Loucy (cell line): ENCODE results near the gene CENPX.

Experiments used
- EZH2phosphoT487 ChIP-seq: fragments of 200-600 bp; IDR thresholded peaks from 2 replicates; pipeline ENCODE4 v1.6.1; 2018; ENCODE audit warnings: antibody characterized with exemption, mild to moderate bottlenecking, moderate library complexity, borderline replicate concordance
- TF ChIP-seq, protein P1 (sequence below): fragments of 200-600 bp; sonication (generic); conservative IDR thresholded peaks from 2 replicates; pipeline ENCODE4 v1.5.1; 2014; ENCODE audit warnings: mild to moderate bottlenecking, antibody characterized with exemption, low read length

DNA sequence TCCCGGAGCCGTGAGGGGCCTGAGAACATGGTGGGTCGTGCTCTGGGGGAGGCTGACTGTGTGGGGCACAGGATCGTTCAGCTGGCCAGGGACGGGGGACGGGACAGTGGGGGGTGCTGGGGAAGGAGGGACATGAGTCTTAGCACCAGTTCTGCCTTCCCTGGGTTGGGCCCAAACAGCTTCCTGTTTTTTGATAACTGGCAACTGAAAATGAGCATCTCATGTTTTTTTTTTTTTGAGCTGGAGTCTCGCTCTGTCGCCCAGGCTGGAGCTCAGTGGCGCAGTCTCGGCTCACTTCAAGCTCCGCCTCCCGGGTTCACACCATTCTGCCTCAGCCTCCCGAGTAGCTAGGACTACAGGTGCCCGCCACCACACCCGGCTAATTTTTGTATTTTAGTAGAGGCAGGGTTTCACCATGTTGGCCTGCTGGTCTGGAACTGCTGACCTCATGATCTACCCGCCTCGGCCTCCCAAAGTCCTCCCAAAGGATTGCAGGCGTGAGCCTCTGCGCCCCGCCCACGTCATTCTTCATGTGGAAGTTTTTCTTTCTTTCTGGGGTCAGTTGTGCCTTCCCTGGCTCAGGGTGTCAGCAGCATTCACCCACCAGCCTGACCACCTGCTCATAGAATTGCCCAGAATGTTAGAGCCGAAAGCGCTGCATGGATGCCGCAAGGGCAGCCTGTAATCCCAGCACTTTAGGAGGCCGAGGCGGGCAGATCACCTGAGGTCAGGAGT lies 38.9 kb downstream of the CENPX start:
- TF ChIP-seq, protein P1, sequence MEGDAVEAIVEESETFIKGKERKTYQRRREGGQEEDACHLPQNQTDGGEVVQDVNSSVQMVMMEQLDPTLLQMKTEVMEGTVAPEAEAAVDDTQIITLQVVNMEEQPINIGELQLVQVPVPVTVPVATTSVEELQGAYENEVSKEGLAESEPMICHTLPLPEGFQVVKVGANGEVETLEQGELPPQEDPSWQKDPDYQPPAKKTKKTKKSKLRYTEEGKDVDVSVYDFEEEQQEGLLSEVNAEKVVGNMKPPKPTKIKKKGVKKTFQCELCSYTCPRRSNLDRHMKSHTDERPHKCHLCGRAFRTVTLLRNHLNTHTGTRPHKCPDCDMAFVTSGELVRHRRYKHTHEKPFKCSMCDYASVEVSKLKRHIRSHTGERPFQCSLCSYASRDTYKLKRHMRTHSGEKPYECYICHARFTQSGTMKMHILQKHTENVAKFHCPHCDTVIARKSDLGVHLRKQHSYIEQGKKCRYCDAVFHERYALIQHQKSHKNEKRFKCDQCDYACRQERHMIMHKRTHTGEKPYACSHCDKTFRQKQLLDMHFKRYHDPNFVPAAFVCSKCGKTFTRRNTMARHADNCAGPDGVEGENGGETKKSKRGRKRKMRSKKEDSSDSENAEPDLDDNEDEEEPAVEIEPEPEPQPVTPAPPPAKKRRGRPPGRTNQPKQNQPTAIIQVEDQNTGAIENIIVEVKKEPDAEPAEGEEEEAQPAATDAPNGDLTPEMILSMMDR = no peak
- TF ChIP-seq EZH2phosphoT487 = no peak
